PC-9 (cell line): ENCODE results near the gene UNC45A.
"Not testable (repeated sequence)": the region's sequence is repeated elsewhere in the genome, so short reads cannot be mapped to it uniquely, and the experiment has no call there.

ENCODE experiments used
- EZH2 ChIP-seq: fragments of 200-600 bp; sonication (generic); IDR thresholded peaks from 2 replicates; pipeline ENCODE4 v1.8.0; 2017; ENCODE audit warnings: antibody characterized with exemption, low read depth
- TF ChIP-seq, protein P1 (sequence below): fragments of 200-600 bp; sonication (generic); conservative IDR thresholded peaks from 2 replicates; pipeline ENCODE4 v1.6.1; 2017; ENCODE audit warnings: mixed run types, antibody characterized with exemption, mild to moderate bottlenecking, moderate library complexity

DNA sequence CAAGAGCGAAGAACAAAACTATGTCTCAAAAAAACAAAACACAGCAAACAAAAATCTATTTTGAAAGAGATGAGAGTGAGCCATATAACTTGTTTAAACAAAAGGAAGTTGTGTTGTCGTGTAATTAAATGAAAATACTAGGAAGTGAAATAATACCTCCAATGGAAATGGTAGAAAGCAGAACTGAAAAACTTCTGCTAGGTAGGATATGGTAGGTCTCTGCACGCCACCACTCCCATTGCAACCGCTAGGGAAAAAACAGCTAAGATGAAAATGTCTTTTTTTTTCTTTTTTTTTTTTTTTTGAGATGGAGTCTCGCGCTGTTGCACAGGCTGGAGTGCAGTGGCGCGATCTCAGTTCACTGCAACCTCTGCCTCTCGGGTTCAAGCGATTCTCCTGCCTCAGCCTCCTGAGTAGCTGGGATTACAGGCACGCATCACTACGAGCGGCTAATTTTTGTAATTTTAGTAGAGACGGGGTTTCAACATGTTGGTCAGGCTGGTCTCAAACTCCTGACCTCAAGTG, 37.9 kb upstream of the UNC45A start:
- TF ChIP-seq EZH2: not testable (repeated sequence)
- TF ChIP-seq, protein P1, sequence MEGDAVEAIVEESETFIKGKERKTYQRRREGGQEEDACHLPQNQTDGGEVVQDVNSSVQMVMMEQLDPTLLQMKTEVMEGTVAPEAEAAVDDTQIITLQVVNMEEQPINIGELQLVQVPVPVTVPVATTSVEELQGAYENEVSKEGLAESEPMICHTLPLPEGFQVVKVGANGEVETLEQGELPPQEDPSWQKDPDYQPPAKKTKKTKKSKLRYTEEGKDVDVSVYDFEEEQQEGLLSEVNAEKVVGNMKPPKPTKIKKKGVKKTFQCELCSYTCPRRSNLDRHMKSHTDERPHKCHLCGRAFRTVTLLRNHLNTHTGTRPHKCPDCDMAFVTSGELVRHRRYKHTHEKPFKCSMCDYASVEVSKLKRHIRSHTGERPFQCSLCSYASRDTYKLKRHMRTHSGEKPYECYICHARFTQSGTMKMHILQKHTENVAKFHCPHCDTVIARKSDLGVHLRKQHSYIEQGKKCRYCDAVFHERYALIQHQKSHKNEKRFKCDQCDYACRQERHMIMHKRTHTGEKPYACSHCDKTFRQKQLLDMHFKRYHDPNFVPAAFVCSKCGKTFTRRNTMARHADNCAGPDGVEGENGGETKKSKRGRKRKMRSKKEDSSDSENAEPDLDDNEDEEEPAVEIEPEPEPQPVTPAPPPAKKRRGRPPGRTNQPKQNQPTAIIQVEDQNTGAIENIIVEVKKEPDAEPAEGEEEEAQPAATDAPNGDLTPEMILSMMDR: not testable (repeated sequence)
